ENCODE results near the gene LAMA5. TPM values are rescaled to one million over a fixed set of nuclear protein-coding genes. Genes with fewer than 3 reads are reported as not detected.

Gene LAMA5
- polyA plus RNA-seq, 1 donor (not counting 4 experiments of a cell fraction or from before 2014, with no cell fraction given): 8.7 TPM

GRCh38 chr20:62409931-62410745, 43.0 kb upstream of the LAMA5 start:
- Histone ChIP-seq H3K36me3 (ENCODE audit: control insufficient read depth in 2 of 2, extremely low read depth in 1 of 2, insufficient read depth in 2 of 2, low read length in 2 of 2) (no peaks in the 10 kb centered on the region), H3K9me3 (ENCODE audit: control insufficient read depth, low read depth, low read length) (no peaks in the 10 kb centered on the region), H3K27ac (ENCODE audit: control insufficient read depth, insufficient read depth, low read length) (no peak overlapping the region), H3K4me1 (ENCODE audit: control insufficient read depth, extremely low read depth, insufficient read depth, low read length) (peaks cover 12% of the 10 kb centered on the region), H3K79me2 (ENCODE audit: control insufficient read depth, insufficient read depth, low read length) (peaks cover 7% of the 10 kb centered on the region), H4K20me1 (ENCODE audit: control insufficient read depth, extremely low read depth, insufficient read depth, low read length) (no peaks in the 10 kb centered on the region), H3K27me3 (ENCODE audit: control insufficient read depth, extremely low read depth, insufficient read depth, low read length) (no peaks in the 10 kb centered on the region), H3K9ac (ENCODE audit: control insufficient read depth, extremely low read depth, insufficient read depth, low read length) (no peak overlapping the region), H3K4me3 (ENCODE audit: control insufficient read depth in 2 of 3, extremely low read depth in 1 of 3, insufficient read depth in 2 of 3, low read depth in 1 of 3, low read length in 3 of 3) (no peak overlapping the region), H3K4me2 (ENCODE audit: control insufficient read depth, extremely low read depth, insufficient read depth, low read depth, low read length) (no peak overlapping the region), H2AFZ (ENCODE audit: control insufficient read depth, low read length) (no peak overlapping the region), H3K9me1 (ENCODE audit: control insufficient read depth, extremely low read depth, insufficient read depth, low read length) (no peaks in the 10 kb centered on the region)
- TF ChIP-seq EZH2 (IDR thresholded peaks at IDR 0.05; ENCODE audit: low read length): no peak
- TF ChIP-seq CTCF (optimal IDR thresholded peaks at IDR 0.05 in 1 of 3, IDR thresholded peaks at IDR 0.05 in 1 of 3, conservative IDR thresholded peaks at IDR 0.05 in 1 of 3; ENCODE audit: extremely low read depth in 1 of 3, insufficient read depth in 2 of 3, low read length in 3 of 3): peak; percentile 49 to 75 (median 60)
- no peak for FAIRE-seq
- dilution Hi-C loops (cut with MboI; ENCODE audit: extremely low pct_ligation_motif_present, low sequenced_read_pairs): no loop called here
- DNase-seq (ENCODE audit: low read depth, low spot score): no peak

- peaks cover 12% of the 10 kb centered on the region for H3K4me1 ChIP-seq (ENCODE audit: control insufficient read depth, extremely low read depth, insufficient read depth, low read length)
These were observed 42.2 kb upstream of the LAMA5 start for GRCh38 chr20:62409086-62409853.

More at GRCh38 chr20:62409086-62409853, 42.2 kb upstream of the LAMA5 start:
- no peak for TF ChIP-seq CTCF (optimal IDR thresholded peaks at IDR 0.05 in 1 of 3, IDR thresholded peaks at IDR 0.05 in 1 of 3, conservative IDR thresholded peaks at IDR 0.05 in 1 of 3; ENCODE audit: extremely low read depth in 1 of 3, insufficient read depth in 2 of 3, low read length in 3 of 3)
- DNase-seq (ENCODE audit: low read depth, low spot score) (no peak), FAIRE-seq (no peak)
- Histone ChIP-seq H3K4me2 (ENCODE audit: control insufficient read depth, extremely low read depth, insufficient read depth, low read depth, low read length) (no peak overlapping the region), H3K9ac (ENCODE audit: control insufficient read depth, extremely low read depth, insufficient read depth, low read length) (no peak overlapping the region), H3K9me3 (ENCODE audit: control insufficient read depth, low read depth, low read length) (no peaks in the 10 kb centered on the region), H3K36me3 (ENCODE audit: control insufficient read depth in 2 of 2, extremely low read depth in 1 of 2, insufficient read depth in 2 of 2, low read length in 2 of 2) (no peaks in the 10 kb centered on the region), H3K79me2 (ENCODE audit: control insufficient read depth, insufficient read depth, low read length) (peaks cover 7% of the 10 kb centered on the region), H3K27me3 (ENCODE audit: control insufficient read depth, extremely low read depth, insufficient read depth, low read length) (no peaks in the 10 kb centered on the region), H3K9me1 (ENCODE audit: control insufficient read depth, extremely low read depth, insufficient read depth, low read length) (no peaks in the 10 kb centered on the region), H4K20me1 (ENCODE audit: control insufficient read depth, extremely low read depth, insufficient read depth, low read length) (no peaks in the 10 kb centered on the region), H2AFZ (ENCODE audit: control insufficient read depth, low read length) (no peak overlapping the region), H3K27ac (ENCODE audit: control insufficient read depth, insufficient read depth, low read length) (no peak overlapping the region), H3K4me3 (ENCODE audit: control insufficient read depth in 2 of 3, extremely low read depth in 1 of 3, insufficient read depth in 2 of 3, low read depth in 1 of 3, low read length in 3 of 3) (no peak overlapping the region)
- dilution Hi-C loops (cut with MboI; ENCODE audit: extremely low pct_ligation_motif_present, low sequenced_read_pairs): no loop called here

Measured in keratinocyte (primary cell).